ENCODE results near the gene TTLL8.

DNA sequence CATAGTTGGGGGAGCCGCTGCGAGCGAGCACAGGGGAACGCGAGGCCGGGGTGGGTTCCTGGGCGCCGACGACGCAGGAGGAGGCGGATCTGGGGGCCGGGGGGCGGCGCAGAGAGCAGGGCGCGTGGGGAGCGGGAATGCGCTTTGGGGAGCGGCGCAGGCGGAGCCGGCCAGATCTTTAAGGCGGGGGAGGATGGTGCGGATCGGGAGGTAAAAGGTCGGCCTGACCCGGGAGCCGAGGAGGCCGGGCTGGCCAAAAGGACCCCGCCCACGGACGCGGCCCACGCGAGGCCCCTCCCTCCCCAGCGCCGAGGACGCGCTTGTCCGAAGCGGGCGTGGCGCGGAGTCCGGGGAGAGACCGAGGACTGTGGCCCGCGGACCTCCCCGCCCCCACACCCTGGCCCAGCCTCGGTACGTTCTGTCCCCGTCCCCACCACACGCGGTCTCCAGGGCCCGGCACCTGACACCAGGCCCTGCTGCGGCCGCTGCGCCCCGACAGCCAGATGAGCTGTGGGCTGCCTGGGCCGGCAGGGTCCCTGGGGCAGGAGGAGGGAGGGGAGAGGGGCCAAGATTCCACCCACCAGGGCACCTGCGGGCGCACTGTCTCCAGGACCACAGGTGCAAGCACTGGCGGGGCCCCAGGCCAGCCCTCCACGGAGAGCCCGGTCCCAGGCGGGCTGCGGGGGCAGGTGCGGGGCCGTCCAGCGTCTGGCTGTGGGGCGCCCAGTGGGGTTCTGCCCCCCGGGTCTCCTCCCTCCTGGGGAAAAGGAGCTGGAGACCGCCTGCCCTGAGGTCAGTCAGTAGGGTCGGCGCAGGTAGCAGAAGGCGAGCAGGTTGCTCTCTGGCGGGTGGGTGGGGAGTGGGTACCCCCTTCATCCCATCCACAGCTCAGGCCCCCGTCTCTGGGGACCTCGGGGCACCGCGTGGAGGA lies 86.6 kb downstream of the TTLL8 start:
- no peak for TF ChIP-seq KDM1A (IDR thresholded peaks at IDR 0.05; ENCODE audit: borderline replicate concordance, low read length)
- TF ChIP-seq EP300 (IDR thresholded peaks at IDR 0.05; ENCODE audit: borderline replicate concordance in 1 of 2, low read depth in 2 of 2, low read length in 2 of 2): no peak
- TF ChIP-seq POLR2A (IDR thresholded peaks at IDR 0.05; ENCODE audit: control extremely low read depth in 1 of 2, low read depth in 2 of 2, low read length in 2 of 2): no peak
- TF ChIP-seq CHD1 (IDR thresholded peaks at IDR 0.05; ENCODE audit: low read depth, low read length): no peak
- TF ChIP-seq SIN3A (conservative IDR thresholded peaks at IDR 0.05 in 1 of 2, IDR thresholded peaks at IDR 0.05 in 1 of 2; ENCODE audit: low read depth in 1 of 2, low read length in 2 of 2): no peak
- TF ChIP-seq, protein P1, sequence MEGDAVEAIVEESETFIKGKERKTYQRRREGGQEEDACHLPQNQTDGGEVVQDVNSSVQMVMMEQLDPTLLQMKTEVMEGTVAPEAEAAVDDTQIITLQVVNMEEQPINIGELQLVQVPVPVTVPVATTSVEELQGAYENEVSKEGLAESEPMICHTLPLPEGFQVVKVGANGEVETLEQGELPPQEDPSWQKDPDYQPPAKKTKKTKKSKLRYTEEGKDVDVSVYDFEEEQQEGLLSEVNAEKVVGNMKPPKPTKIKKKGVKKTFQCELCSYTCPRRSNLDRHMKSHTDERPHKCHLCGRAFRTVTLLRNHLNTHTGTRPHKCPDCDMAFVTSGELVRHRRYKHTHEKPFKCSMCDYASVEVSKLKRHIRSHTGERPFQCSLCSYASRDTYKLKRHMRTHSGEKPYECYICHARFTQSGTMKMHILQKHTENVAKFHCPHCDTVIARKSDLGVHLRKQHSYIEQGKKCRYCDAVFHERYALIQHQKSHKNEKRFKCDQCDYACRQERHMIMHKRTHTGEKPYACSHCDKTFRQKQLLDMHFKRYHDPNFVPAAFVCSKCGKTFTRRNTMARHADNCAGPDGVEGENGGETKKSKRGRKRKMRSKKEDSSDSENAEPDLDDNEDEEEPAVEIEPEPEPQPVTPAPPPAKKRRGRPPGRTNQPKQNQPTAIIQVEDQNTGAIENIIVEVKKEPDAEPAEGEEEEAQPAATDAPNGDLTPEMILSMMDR (IDR thresholded peaks at IDR 0.05; ENCODE audit: control extremely low read depth in 1 of 3, insufficient read depth in 1 of 3, low read depth in 1 of 3, low read length in 3 of 3): no peak
- TF ChIP-seq YY1 (IDR thresholded peaks at IDR 0.05; ENCODE audit: low read depth, low read length): no peak

Measured in H1 (cell line).